Liver (tissue), 9 donors: Measurements from ENCODE around the gene PCYOX1L. TPM values are rescaled to one million over a fixed set of nuclear protein-coding genes. Genes with fewer than 3 reads are reported as not detected.

Source experiments
- DNase-seq: peaks from one replicate; pipeline ENCODE4 v3.0.0-alpha.2; 2017; ENCODE audit warnings: low spot score
- H3K27ac ChIP-seq, 2 donors: one replicate each; pipeline ENCODE4 v1.7.0; 2013; ENCODE audit warnings: inconsistent platforms in 2 of 2, low read length in 2 of 2, control low read depth in 1 of 2, low read depth in 1 of 2, mild to moderate bottlenecking in 1 of 2
- H3K27me3 ChIP-seq, 4 donors: one replicate each; pipeline versions ENCODE4 v1.6.1 to v1.7.0; 2013; ENCODE audit warnings: low read length in 3 of 4, inconsistent platforms in 1 of 4, mild to moderate bottlenecking in 1 of 4, moderate library complexity in 1 of 4; ENCODE audit not compliant: control insufficient read depth in 4 of 4, insufficient read depth in 4 of 4
- H3K36me3 ChIP-seq, 4 donors: one replicate each; pipeline versions ENCODE4 v1.6.1 to v1.7.0; 2013; ENCODE audit warnings: low read length in 3 of 4, mild to moderate bottlenecking in 3 of 4, low read depth in 1 of 4, moderate library complexity in 1 of 4; ENCODE audit not compliant: control insufficient read depth in 4 of 4, insufficient read depth in 3 of 4
- H3K4me1 ChIP-seq, 4 donors: one replicate each; pipeline versions ENCODE4 v1.6.1 to v1.7.0; 2013; ENCODE audit warnings: low read length in 3 of 4, mild to moderate bottlenecking in 3 of 4, moderate library complexity in 1 of 4; ENCODE audit not compliant: control insufficient read depth in 4 of 4, insufficient read depth in 4 of 4
- H3K4me3 ChIP-seq, 3 donors: one replicate each; pipeline versions ENCODE4 v1.6.1 to v1.7.0; 2013; ENCODE audit warnings: low read length in 3 of 3, control low read depth in 1 of 3, low read depth in 1 of 3, mild to moderate bottlenecking in 1 of 3
- H3K9ac ChIP-seq, 2 donors: one replicate each; pipeline ENCODE4 v1.7.0; 2013; ENCODE audit warnings: low read length in 2 of 2, mild to moderate bottlenecking in 2 of 2, moderate library complexity in 2 of 2, control low read depth in 1 of 2, low read depth in 1 of 2
- H3K9me3 ChIP-seq, 4 donors: one replicate each; pipeline versions ENCODE4 v1.6.1 to v1.7.0; 2013; ENCODE audit warnings: low read length in 3 of 4; ENCODE audit not compliant: control insufficient read depth in 4 of 4
- ATF3 ChIP-seq: IDR thresholded peaks from 2 replicates; pipeline ENCODE4 v1.6.1; 2016; ENCODE audit warnings: antibody characterized with exemption
- EGR1 ChIP-seq, 2 donors: IDR thresholded peaks; 2 replicates each; pipeline ENCODE4 v1.6.1; 2016 to 2018; ENCODE audit warnings: antibody characterized with exemption in 2 of 2, low read depth in 2 of 2
- FOXA2 ChIP-seq: IDR thresholded peaks from 2 replicates; pipeline ENCODE4 v1.6.1; 2016; ENCODE audit warnings: antibody characterized with exemption
- GABPA ChIP-seq, 2 donors: IDR thresholded peaks in 1 of 2; conservative IDR thresholded peaks in 1 of 2; 2 replicates each; pipeline ENCODE4 v1.6.1; 2016; ENCODE audit warnings: antibody characterized with exemption in 2 of 2, mild to moderate bottlenecking in 1 of 2, moderate library complexity in 1 of 2
- HNF4G ChIP-seq: IDR thresholded peaks from 2 replicates; pipeline ENCODE4 v1.6.1; 2016; ENCODE audit warnings: antibody characterized with exemption
- JUND ChIP-seq, 2 donors: IDR thresholded peaks; 2 replicates each; pipeline ENCODE4 v1.6.1; 2016; ENCODE audit warnings: antibody characterized with exemption in 2 of 2
- MAX ChIP-seq: IDR thresholded peaks from 2 replicates; pipeline ENCODE4 v1.6.1; 2016; ENCODE audit warnings: antibody characterized with exemption
- NR2F2 ChIP-seq: IDR thresholded peaks from 2 replicates; pipeline ENCODE4 v1.6.1; 2016; ENCODE audit warnings: antibody characterized with exemption
- RAD21 ChIP-seq, 2 donors: IDR thresholded peaks; 2 replicates each; pipeline ENCODE4 v1.6.1; 2016; ENCODE audit warnings: antibody characterized with exemption in 2 of 2, mild to moderate bottlenecking in 2 of 2
- REST ChIP-seq: IDR thresholded peaks from 2 replicates; pipeline ENCODE4 v1.6.1; 2016; ENCODE audit warnings: antibody characterized with exemption, mild to moderate bottlenecking
- SP1 ChIP-seq: IDR thresholded peaks from 2 replicates; pipeline ENCODE4 v1.6.1; 2018; ENCODE audit warnings: antibody characterized with exemption, mild to moderate bottlenecking
- TAF1 ChIP-seq: conservative IDR thresholded peaks from 2 replicates; pipeline ENCODE4 v1.6.1; 2016; ENCODE audit warnings: antibody characterized with exemption, mild to moderate bottlenecking
- ZBTB33 ChIP-seq: IDR thresholded peaks from 2 replicates; pipeline ENCODE4 v1.6.1; 2016; ENCODE audit warnings: antibody characterized with exemption
- WGBS: extraction: QIAGEN DNeasy Blood & Tissue Kit; methylation state at CpG from one replicate; pipeline ENCODE4 v1.1.7; 2013; 5-methylcytosine and 5-hydroxymethylcytosine counted together
- polyA plus RNA-seq, 2 donors: library from polyadenylated mRNA; stranded (reverse) in 1 of 2; unstranded in 1 of 2; fragments of 200-250 nt in 1 of 2; fragments of >200 nt in 1 of 2; fragmentation: Nextera tagmentation in 1 of 2; extraction: Ambion mirVana in 1 of 2; gene quantifications; one replicate each; pipeline versions ENCODE4 v1.2.1 to v1.2.3, GENCODE V29; 2013 to 2015
- total RNA-seq, 2 donors: library from RNA; depleted of rRNA; stranded (reverse); fragments of >200 nt; gene quantifications; one replicate each; pipeline ENCODE4 v1.2.3, GENCODE V29; 2014
- TF ChIP-seq, protein P1 (sequence below): fragments of 150-350 bp; IDR thresholded peaks from 2 replicates; pipeline ENCODE4 v1.5.1; 2017; ENCODE audit warnings: improper control_type of control experiment, low read depth, low read length; ENCODE audit not compliant: missing input control
- donor health status: healthy.
- donor health status: healthy.
- donor health status: healthy.
- donor health status: healthy.
- donor health status: healthy.

PCYOX1L gene
- total RNA-seq: 1 to 10 TPM; 1.1 to 4.4 TPM
- polyA plus RNA-seq: 1 to 10 TPM in 1 of 2 donors, under 1 TPM in 1; 0.47 to 1.2 TPM

DNA sequence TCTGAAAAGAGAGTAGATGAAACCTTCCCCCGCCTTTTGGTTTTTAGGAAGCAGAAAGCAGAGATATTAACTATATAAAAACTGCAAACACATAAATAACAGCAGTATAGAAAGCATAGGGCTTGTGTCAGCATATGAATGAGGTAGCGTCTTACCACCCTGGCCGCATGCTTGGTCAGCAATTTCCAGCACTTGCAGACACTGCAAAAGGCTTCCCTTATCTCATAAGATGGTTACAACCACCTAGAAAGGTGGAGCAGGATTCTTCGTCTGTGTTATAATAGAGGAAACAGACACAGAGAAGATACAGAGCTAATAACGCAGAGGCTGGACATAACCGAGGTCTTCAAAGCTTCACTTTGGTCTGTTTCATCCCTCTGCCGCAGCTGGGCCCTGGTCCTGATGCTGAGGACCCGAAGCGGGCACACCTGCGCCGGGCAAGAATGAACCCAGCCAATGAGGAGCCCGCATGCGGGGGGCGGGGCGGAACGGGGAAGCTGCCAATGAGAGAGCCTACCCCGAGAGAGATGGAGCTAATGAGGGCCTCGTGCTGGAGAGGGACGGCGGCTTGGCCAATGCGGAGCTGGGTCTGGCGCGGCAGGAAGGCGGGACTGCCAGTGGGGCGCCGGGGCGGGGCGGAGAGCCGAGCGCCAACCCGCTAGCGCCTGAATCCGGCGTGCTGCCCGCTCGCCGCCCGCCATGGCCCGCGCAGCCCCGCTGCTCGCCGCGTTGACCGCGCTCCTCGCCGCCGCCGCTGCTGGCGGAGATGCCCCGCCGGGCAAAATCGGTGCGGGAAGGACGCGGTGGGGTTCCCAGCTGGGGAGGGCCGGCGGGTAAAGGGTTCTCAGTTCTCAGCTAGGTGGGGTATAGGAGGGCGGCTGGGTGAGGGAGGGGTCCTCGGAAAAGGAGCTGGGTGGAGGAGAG lies at the start of gene PCYOX1L:
Gene PCYOX1L, plus strand, starts transcription at position 677 of the 924 bp plus-strand sequence. Its CDS starts 23 bp downstream, at position 700.
- H3K4me1 ChIP-seq: peaks cover 2 to 10% (median 5%) of the 10 kb centered on the region in 4 donors
- TF ChIP-seq GABPA (IDR thresholded peaks at IDR 0.05 in 1 of 2, conservative IDR thresholded peaks at IDR 0.05 in 1 of 2): peak in 1 of 2 donors; percentile 63
- TF ChIP-seq REST: no peak
- peak; percentile 24 for TF ChIP-seq SP1
- peak; percentile 24 for TF ChIP-seq MAX
- no peak for TF ChIP-seq ZBTB33
- TF ChIP-seq, protein P1, sequence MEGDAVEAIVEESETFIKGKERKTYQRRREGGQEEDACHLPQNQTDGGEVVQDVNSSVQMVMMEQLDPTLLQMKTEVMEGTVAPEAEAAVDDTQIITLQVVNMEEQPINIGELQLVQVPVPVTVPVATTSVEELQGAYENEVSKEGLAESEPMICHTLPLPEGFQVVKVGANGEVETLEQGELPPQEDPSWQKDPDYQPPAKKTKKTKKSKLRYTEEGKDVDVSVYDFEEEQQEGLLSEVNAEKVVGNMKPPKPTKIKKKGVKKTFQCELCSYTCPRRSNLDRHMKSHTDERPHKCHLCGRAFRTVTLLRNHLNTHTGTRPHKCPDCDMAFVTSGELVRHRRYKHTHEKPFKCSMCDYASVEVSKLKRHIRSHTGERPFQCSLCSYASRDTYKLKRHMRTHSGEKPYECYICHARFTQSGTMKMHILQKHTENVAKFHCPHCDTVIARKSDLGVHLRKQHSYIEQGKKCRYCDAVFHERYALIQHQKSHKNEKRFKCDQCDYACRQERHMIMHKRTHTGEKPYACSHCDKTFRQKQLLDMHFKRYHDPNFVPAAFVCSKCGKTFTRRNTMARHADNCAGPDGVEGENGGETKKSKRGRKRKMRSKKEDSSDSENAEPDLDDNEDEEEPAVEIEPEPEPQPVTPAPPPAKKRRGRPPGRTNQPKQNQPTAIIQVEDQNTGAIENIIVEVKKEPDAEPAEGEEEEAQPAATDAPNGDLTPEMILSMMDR: no peak
- no peak for TF ChIP-seq NR2F2
- peak; percentile 65 to 84 for TF ChIP-seq EGR1 (IDR thresholded peaks at IDR 0.05; ENCODE audit: low read depth in 2 of 2)
- H3K27me3 ChIP-seq: no peaks in the 10 kb centered on the region
- no peak within 1 kb of the TSS for H3K9ac ChIP-seq
- WGBS: 3% methylated on average over 61 of the region's 61 CpGs
- DNase-seq: peak; percentile 98
- H3K4me3 ChIP-seq: peak within 1 kb of the TSS; percentile 12 to 61 (median 39)
- H3K9me3 ChIP-seq: no peaks in the 10 kb centered on the region
- peak within 1 kb of the TSS in 1 of 2 donors; percentile 25 for H3K27ac ChIP-seq
- H3K36me3 ChIP-seq: peaks cover 0 to 11% (median 4%) of the 10 kb centered on the region in 4 donors

- Histone ChIP-seq H3K4me3 (no peak overlapping the region), H3K9me3 (no peaks in the 10 kb centered on the region), H3K36me3 (no peaks in the 10 kb centered on the region), H3K4me1 (no peaks in the 10 kb centered on the region), H3K27ac (no peak overlapping the region), H3K9ac (no peak overlapping the region), H3K27me3 (no peaks in the 10 kb centered on the region)
- no peak for DNase-seq
- WGBS: 84% methylated on average over 6 of the region's 6 CpGs
- no peak for TF ChIP-seq HNF4G
- no peak for TF ChIP-seq RAD21 (IDR thresholded peaks at IDR 0.05)
- TF ChIP-seq EGR1 (IDR thresholded peaks at IDR 0.05; ENCODE audit: low read depth in 2 of 2): no peak
- no peak for TF ChIP-seq ATF3
- TF ChIP-seq FOXA2: no peak
- no peak for TF ChIP-seq TAF1
- no peak for TF ChIP-seq JUND (IDR thresholded peaks at IDR 0.05)
- TF ChIP-seq, protein P1: no peak
- TF ChIP-seq MAX: no peak
- no peak for TF ChIP-seq REST
Measured at GRCh38 chr5:149309354-149309753, 48.5 kb upstream of the PCYOX1L start.
